Panc1 (cell line): ENCODE results near the gene MEIS2.

Experiments used
- CTCF ChIP-seq: fragments of 450-650 bp; IDR thresholded peaks from 2 replicates; pipeline ENCODE4 v1.5.1; 2017; ENCODE audit warnings: mild to moderate bottlenecking
- POLR2AphosphoS5 ChIP-seq: IDR thresholded peaks from 2 replicates; pipeline ENCODE4 v1.6.1; 2012; ENCODE audit warnings: mild to moderate bottlenecking, low read depth, low read length, moderate library complexity
- TF ChIP-seq, protein P1 (sequence below), 2 experiments: IDR thresholded peaks; 2 replicates each; pipeline ENCODE4 v1.6.1; 2011 to 2012; ENCODE audit warnings: low read depth in 2 of 2, control low read depth in 1 of 2, low read length in 1 of 2, mild to moderate bottlenecking in 1 of 2, moderate library complexity in 1 of 2; ENCODE audit not compliant: insufficient read depth in 1 of 2

DNA sequence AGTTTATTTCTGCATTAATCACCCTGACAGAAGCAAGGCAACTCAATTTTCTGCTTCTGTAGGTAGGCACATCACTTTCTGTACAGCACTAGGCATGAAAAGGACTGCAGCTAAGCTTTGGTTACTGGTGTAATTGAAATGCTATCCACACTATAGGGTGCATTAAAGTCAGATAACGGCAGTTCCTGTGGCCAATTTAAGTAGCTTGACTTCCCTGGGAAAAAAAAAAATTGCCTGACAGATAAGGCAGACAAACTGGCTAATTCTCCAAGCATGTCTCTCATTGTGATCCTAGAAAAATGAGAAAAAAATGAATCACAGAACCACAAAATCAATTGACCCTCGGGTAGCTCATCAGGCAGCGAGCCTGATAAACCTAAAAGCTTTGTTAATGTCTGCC is 151.4 kb downstream of the MEIS2 start:
- no peak for TF ChIP-seq CTCF
- TF ChIP-seq POLR2AphosphoS5, result no peak
- TF ChIP-seq, protein P1, sequence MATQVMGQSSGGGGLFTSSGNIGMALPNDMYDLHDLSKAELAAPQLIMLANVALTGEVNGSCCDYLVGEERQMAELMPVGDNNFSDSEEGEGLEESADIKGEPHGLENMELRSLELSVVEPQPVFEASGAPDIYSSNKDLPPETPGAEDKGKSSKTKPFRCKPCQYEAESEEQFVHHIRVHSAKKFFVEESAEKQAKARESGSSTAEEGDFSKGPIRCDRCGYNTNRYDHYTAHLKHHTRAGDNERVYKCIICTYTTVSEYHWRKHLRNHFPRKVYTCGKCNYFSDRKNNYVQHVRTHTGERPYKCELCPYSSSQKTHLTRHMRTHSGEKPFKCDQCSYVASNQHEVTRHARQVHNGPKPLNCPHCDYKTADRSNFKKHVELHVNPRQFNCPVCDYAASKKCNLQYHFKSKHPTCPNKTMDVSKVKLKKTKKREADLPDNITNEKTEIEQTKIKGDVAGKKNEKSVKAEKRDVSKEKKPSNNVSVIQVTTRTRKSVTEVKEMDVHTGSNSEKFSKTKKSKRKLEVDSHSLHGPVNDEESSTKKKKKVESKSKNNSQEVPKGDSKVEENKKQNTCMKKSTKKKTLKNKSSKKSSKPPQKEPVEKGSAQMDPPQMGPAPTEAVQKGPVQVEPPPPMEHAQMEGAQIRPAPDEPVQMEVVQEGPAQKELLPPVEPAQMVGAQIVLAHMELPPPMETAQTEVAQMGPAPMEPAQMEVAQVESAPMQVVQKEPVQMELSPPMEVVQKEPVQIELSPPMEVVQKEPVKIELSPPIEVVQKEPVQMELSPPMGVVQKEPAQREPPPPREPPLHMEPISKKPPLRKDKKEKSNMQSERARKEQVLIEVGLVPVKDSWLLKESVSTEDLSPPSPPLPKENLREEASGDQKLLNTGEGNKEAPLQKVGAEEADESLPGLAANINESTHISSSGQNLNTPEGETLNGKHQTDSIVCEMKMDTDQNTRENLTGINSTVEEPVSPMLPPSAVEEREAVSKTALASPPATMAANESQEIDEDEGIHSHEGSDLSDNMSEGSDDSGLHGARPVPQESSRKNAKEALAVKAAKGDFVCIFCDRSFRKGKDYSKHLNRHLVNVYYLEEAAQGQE (IDR thresholded peaks at IDR 0.05; ENCODE audit: insufficient read depth in 1 of 2, low read depth in 2 of 2, low read length in 1 of 2), result no peak
